ENCODE data around the gene TXNDC5.

- TF ChIP-seq CTCF (IDR thresholded peaks at IDR 0.05), result no peak
- no peak for TF ChIP-seq POLR2AphosphoS5 (IDR thresholded peaks at IDR 0.05)
- TF ChIP-seq POLR2A (IDR thresholded peaks at IDR 0.05), result no peak
These were observed 29.9 kb downstream of the TXNDC5 start for GRCh38 chr6:7880718-7881107.
